HL-60 (cell line): Measurements from ENCODE around the gene PIEZO1.

ENCODE experiments used
- CTCF ChIP-seq: IDR thresholded peaks from one replicate; pipeline ENCODE4 v1.5.1; 2011; ENCODE audit warnings: low read length, control low read depth, inconsistent platforms; ENCODE audit not compliant: insufficient read depth
- POLR2AphosphoS5 ChIP-seq: IDR thresholded peaks from 2 replicates; pipeline ENCODE4 v1.6.1; 2012; ENCODE audit warnings: low read depth
- REST ChIP-seq: IDR thresholded peaks from 2 replicates; pipeline ENCODE4 v1.6.1; 2012; ENCODE audit warnings: low read depth; ENCODE audit not compliant: insufficient replicate concordance

- TF ChIP-seq CTCF (no peak), POLR2AphosphoS5 (no peak), REST (no peak)
Observed at GRCh38 chr16:88696441-88696840, 88.6 kb downstream of the PIEZO1 start.
